ENCODE measurements around the gene TMEM150B.

Gene TMEM150B, protein sequence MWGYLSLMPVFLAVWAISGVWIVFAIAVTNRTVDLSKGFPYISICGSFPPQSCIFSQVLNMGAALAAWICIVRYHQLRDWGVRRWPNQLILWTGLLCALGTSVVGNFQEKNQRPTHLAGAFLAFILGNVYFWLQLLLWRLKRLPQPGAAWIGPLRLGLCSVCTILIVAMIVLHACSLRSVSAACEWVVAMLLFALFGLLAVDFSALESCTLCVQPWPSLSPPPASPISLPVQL

DNA sequence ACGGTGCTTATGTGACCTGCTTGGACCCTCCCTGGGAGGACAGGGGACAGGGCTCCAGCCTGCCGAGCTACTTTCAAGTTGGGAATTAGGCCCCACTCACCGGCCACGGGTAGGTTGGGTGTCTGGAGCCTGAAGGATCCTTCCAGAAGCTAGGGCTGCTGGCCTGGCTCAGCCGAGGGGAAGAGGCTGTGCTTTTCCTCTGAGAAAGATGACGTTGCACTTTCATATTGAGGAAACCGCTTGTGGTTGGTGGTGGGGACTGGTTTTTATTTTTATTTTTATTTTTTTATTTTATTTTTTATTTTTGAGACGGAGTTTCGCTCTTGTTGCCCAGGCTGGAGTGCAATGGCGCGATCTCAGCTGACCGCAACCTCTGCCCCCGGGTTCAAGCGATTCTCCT, at the start of gene TMEM150B:
Gene TMEM150B, minus strand, starts transcription at position 170 of the 400 bp plus-strand sequence. CDS start 4,305 bp downstream, outside the sequence.
- DNase-seq, result peak; percentile 28

DNA sequence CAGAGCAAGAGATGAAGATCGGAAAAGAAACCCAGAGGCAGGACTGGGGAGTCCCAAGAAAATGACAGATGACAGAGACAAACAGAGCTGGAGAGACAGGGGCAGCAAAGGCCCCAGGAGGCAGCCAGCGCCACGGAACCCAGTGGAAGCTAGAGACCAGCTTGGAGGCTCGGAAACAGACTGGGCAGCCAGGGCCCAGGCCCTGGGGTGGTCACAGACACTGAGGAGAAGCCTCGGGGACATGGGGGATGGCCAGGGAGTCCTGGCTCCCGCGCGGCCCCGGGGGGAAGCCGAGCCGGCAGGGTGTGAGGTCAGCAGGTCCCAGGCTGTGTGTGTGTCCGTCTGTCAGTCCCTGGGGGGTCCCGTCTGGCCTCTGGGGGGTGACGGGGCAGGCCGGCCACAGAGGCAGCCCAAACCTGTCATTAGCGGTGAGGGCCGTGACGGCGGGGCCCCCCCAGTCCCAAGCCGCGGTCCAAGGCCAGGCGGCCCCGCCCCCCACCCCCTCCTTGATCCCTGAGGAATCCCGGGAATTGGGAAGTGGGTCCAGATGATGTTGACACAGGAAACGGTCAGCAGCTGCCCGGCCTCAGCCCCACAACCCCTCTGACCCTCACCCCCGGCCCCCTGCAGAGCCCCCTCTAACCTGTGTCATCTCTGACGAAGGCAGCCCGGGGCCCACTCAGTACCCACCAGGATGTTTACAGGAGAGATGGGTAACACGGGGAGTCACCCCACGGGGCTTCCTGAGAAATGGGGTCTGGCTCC, 49.0 kb upstream of the TMEM150B start:
- DNase-seq, result peak; percentile 73

DNA sequence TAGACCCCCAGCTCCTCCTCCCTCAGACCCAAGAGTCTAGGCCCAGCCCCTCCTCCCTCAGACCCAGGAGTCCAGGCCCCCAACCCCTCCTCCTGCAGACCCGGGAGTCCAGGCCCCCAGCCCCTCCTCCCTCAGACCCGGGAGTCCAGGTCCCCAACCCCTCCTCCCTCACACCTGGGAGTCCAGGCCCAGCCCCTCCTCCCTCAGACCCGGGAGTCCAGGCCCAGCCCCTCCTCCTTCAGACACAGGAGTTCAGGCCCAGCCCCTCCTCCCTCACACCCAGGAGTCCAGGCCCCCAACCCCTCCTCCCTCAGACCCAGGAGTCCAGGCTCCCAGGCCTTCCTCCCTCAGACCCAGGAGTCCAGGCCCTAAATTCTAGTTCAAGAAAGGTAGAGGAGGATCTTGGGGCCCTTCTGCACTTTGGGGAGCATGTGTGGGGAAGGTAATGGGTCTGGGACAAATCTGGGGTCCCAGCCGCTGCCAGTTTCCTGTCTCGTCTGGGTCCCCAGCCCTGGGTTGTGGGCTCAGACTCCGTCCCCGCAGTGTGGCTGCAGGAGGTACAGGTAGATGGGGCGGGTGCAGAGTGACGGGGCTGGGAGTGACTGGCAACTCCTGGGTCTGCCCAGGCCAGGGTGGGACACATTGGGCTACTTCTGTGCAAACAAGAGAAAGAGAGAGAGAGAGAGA, 48.3 kb upstream of the TMEM150B start:
- peak; percentile 70 for DNase-seq

DNA sequence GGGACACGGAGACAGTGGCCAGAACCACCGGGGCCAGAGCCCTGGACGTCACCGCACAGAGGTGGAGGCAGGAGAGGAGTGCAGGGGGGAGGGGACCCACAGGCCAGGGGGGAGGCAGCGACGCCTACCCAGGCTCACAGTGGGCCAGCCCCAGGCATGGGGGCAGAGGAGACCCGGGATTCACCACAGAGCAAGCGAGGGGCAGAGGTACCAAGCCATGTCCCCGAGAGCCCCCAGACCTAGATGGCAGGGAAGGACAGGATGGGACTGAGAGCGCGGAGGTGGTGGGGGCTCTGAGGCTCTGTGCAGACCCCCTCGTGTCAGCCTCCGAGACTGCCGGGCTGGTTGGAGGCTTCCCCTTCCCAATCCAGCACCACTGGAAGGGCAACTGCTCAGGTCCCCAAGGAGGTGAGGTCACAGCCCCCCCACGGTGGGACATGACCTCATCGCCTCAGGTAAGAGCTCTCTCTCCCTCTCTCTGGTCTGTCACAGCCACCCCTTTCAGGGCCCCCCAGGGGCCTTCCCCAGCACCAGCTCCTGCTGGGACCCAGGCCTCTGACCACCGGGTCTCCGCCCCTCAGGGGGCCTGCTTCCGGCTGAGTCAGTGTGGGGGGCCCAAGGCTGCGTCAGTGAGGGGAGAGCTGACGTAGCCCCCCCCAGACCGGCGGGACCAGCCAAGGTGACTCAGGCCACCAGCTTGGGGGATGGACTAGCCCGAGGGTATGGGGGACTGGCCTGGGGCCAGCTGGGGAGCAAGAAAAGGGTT, 47.4 kb upstream of the TMEM150B start:
- DNase-seq, result peak; percentile 77

DNA sequence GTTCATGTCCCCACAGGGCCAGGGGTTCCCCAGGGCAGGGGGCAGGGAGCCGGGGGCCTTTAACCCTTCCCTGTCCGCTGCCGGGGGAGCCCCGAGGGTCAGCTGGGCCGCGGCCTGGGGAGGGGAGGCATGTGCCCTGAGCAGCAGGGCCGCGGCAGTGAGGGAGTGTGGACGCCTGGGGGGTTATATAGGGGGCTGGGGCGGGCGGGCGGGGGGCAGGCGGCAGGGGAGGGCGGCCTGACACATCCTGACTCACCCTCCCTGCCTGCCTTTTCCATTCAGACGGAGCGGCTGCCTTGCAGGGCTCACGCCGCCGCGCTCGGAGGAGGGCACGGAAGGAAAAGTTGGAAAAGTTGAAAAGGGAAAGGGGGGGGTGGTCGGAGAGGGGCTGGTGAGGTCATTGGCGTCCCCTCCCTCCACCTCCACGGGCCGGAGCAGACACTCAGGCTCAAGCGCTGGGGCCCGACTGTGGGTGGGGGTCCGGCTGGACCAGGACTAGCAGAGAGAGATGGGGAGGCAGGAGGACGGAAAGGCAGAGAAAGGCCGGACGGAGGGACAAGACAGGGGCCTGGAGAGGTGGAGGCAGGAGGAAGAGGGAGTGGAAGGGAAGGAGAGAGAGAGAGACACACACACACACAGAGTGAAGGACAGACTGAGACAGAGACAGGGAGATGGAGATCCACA, 45.3 kb upstream of the TMEM150B start, which contains the start of gene IL11:
Gene IL11, minus strand, starts transcription at position 159 of the 684 bp plus-strand sequence. Its CDS starts 153 bp downstream, at position 6.
- peak; percentile 94 for DNase-seq

DNA sequence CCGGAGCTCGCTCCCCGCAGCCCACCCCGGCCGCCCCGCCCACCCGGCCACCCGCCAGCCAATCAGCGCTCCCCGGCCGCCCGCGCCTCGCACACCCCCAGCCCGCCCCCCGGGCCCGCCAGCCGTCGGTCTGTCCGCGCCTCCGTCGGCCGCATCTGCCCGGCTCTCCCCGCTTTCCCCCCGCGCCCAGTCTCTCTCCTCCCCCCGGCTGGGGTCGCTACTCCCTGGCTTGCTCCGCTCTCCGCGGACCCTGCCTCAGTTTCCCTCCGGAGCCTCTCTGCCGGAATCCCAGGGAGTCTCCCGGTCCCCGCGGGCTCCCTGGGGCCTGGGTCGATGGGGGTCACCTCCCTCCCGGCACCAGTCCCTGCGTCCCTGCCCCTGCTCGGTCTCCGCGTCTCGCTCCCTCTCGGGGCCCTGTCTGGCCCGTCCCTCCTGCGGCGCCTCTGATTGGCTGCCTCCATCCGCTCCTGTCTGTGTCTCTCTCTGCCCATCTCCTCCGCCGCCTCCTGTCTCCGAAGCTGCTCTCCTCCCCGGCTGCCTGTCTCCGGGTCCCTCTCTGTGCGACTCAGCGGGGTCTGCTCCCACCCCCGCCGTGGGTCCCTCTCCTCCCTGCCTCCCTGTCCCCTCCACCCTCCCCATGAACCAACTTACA, 44.6 kb upstream of the TMEM150B start:
- DNase-seq, result peak; percentile 95

DNA sequence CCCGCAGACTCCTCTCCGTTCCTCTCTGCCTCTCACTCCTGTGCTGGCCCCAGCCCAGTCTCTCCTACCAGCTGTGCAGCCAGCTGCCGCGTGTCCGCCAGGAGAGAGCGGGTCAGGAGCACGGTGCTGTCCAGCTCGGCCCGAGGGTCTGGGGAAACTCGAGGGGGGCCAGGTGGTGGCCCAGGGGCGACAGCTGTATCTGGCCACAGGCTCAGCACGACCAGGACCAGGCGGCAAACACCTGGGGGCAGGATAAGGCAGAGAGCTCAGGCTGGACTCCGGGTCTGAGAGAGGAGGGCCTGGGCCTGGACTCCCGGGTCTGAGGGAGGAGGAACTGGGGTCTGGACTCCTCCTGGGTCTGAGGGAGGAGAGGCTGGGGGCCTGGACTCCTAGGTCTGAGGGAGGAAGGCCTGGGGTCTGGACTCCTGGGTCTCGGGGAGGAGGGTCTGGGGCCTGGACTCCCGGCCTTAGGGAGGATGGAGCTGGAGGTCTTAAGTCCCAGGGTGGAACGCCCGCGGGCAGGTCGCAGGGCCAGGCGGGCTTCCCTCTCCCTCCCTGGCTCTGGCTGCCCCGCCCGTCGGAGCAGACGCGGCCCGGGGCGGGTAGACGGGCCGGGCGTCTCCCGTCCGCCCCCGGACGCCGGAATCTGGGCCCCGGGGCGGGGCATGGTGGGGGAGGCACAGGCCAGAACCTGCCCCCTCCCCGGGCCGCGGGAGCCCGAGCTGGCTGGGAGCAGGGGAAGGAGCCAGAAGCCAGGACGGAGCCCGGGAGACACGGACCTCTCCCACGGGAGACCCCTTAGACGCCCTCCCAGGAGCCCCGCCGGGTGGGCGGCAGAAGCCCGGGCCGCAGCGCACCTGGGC, 43.8 kb upstream of the TMEM150B start:
- peak; percentile 78 for DNase-seq

DNA sequence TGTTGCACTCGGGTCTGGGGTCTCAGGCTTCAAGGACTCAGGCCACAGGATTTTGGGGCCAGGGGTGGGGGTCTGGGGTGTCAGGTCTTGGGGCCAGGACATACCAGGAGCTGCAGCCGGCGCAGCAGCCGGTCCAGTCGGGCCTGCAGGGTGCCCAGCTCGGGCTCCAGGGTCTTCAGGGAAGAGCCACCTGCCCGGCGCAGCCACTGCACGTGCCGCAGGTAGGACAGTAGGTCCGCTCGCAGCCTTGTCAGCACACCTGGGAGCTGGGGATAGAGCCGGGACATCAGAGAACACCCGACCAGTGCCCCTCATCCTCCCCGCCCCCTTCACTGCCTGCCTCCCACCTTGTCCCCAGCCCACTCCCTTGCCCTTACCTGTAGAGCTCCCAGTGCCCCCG, 43.0 kb upstream of the TMEM150B start:
- no peak for DNase-seq

DNA sequence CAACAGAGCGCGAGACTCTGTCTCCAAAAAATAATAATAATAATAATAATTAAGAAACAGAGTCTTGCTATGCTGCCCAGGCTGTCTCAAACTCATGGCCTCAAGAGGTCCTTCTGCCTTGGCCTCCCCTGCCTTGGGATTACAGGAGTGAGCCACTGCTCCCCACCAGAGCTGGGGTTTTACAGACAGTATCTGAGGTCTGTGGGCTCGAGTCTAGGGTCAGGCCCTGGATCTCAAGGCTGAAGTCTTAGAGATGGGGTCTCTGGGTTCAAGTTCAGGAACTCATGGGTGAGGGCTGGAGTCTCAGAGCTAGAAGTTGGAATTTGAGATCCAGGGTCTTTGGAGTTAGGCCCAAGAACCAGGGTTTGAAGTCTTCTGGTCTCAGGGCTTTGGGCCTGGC, 41.6 kb upstream of the TMEM150B start:
- no peak for DNase-seq

DNA sequence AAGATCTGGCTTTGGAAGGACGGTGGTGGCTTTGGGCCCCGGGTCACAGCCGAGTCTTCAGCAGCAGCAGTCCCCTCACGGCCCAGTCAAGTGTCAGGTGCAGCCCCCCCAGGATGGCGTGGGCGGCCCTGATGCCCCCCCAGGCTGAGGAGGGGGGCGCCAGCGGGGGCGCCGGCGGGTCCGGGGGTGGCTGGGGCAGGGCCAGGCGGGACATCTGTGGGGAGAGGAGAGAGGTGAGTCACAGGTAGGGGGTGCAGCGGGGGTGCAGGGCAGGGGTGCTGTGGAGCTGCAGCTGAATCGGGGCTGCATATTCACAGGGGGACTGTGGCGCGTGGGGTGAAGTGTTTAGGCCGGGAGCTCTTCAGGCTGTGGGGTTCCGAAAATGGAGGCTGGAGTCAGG, 40.8 kb upstream of the TMEM150B start:
- no peak for DNase-seq

DNA sequence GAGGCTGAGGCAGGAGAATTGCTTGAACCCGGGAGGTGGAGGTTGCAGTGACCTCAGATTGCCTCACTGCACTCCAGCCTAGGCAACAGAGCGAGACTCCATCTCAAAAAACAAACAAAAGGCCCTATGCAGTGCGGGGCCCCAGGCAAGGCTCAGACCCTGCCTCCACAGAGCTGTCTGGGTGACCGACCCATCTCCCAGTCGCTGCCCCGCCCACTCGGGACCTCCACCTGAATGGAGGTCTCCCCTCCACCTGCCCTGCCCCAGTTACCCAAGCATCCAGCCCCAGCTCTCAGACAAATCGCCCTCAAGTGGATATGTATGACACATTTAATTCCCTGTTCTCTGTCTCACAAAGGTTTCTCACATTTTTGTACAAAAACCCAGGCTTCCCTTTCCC, 40.1 kb upstream of the TMEM150B start:
- no peak for DNase-seq

DNA sequence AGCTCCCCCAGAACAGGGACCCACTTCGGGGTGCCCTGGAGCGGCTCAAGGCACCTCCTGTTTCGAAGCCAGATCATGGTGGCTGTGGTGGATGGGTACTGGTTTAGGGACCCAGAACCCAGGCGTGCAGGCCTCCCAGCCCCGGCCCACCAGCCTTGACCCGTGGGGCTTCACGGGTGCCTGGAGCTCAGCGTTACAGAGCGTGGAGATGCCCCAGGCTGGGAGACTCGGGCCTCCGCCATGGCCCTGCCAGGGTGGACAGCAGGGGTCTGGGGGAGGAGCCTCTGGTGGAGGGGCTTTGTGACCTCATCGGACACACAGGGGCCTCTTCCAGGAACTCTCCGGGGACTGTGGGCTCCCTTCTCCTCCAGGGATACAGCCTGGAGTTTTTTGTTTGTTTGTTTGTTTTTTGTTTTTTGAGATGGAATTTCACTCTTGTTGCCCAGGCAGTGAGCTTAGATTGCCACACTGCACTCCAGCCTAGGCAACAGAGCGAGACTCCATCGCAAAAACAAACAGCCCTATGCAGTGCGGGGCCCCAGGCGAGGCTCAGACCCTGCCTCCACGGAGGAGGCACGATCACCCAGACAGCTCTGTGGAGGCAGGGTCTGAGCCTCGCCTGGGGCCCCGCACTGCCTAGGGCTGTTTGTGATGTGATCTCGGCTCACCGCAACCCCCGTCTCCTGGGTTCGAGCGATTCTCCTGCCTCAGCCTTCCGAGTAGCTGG, 38.0 kb upstream of the TMEM150B start, which contains the start of gene GARIN5B:
Gene GARIN5B, minus strand, starts transcription at position 271 of the 727 bp plus-strand sequence. Its CDS starts 194 bp downstream, at position 77.
- DNase-seq, result no peak

DNA sequence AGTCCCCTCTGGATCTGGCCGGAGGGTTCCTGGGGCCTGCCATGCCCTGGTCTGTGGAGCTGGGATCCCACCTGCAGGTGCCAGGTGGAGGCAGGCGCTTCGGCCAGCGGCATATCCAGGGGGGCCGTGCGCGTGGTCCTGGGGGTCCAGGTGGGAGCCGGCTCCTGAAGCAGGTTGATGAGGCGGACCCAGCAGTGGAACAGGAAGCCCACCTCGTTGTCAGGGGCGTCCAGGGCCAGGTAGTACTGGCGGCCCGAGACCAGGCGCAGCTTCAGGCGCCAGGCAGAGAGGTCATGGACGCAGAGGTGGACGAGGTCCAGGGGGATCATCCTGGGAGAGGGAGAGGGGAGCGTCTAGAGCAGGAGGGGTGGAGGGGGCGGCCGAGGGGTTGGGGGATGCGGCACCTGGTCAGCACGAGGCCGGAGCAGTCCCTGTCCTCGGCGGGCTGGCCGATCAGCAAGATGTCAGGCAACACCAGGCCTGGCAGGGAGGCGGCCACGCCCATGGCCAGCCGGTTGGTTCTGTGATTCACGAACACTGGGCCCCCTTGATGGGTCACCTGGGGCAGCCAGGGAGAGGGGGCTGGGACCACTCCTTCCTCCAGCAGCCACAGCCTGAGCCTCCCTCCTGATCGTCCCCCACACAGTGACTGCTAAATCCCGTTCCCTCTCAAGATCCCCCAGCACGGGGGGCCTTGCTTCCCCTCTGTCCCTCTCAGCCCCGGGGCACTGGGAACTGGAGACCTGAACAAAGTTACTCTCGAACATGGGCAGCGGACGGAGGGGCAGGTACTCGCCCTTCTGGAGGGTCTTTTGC, 37.2 kb upstream of the TMEM150B start:
- no peak for DNase-seq

DNA sequence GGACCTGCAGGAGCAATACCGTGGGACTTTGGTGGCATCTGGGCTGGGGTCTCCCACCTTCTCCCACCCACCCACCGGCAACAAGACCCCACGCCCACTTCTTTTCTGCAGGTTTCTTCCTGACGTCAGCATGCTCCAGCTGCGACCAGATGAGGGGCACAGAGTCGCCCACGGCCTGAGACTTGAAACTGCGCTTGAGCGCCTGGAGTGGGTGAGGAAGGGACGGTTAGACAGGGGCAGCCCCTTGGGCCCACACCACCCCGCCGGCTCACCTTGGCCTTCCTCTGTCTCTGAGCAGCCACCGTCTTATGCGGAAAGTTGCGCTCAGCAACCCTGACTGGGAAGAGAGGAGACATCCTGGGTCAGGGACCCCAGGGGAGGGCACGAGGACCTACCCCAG, 35.8 kb upstream of the TMEM150B start:
- no peak for DNase-seq

DNA sequence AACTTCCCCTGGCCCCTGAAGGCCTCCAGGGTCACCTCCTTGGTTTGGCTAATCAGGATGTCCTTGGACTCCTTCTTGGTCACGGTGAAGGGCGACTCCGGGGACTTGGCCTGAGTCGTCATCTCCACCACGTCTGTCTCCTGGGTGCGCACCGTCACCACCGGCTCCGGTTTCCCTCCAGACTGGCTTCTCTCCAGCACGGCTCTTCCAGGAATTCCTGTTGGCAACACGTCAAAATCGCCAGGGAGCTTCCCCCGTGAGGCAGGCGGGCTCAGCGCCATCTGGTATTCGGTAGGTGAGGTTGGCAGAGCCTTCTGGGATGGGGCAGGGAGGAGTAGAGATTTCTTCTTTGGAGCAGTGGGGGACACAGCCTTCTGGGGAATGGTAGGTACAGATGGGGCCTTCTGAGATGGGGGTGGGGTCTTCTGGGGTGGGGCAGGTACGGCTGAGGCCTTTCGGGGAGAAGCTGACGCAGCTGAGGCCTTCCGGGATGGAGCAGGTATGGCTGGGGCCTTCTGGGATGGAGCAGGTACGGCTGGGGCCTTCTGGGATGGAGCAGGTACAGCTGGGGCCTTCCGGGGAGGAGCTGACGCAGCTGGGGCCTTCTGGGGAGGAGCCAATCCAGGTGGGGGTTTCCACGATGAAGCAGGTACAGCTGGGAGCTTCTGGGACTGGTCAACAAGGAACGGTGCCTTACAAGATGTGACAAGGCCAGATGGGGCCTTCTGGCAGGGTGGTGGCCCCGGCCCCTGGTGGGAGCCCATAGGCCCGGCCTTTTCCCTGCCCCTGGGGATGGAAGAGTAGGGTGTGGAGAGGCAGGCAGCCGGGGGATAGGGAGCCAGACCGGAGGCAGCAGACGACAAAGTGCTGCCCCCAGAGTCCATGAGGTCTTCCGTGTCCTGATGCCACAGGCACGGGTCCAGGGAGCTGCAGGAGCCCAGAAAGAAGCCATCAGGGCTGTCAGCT, 34.1 kb upstream of the TMEM150B start:
- no peak for DNase-seq

DNA sequence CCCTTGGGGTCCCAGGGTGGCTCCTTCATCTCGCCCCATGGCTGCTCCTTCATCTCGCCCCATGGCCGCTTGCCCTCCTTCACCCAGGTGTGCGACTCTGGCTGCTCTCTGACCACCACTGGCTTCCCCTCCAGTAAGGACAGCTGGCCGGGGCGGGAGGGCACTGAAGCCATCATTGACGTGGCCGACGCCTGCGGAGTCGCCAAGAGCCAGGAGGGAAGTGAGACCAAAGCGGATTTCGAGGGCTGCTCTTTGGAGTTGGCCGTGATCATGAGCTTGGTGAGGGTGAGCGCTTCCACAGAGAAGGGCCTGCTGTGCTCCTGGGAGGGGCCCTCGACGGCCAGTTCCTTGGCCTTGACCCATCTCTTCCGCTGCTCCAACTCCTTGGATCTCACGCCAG, 33.4 kb upstream of the TMEM150B start:
- no peak for DNase-seq

DNA sequence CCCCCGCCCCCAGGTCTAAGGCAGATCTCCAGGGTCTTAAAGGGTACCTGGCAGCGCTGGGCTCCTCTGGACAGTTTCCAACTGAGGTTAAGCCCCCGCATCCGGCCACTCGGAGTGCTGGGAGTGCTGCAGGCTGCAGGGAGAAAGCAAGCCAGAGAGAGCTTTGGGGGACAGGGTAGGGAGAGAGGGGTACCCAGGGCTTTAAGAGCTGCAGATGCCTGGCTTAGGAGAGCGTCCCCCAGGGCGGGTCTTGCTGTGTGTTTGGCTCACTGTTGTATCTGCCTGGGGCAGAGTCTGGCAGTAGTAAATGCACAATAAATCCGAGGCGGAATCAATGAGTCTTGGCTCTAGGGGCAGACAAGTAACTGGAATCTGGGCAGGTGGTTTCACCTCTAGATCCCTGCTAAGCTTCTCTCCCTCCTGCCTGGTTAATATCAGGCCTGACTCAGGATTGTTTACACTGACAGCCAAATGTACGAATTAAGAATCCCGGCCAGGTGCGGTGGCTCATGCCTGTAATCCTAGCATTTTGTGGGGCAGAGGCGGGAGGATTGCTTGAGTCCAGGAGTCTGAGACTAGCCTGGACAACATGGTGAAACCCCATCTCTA, 30.2 kb upstream of the TMEM150B start:
- DNase-seq, result no peak
